Muscle layer of colon (tissue), 2 donors: ENCODE measurements around the gene DIS3L2.

Source experiments
- H3K27ac ChIP-seq: one replicate; pipeline ENCODE4 v1.7.0; 2013; ENCODE audit warnings: low read depth, mild to moderate bottlenecking, low read length, moderate library complexity
- H3K27me3 ChIP-seq, 2 donors: one replicate each; pipeline ENCODE4 v1.7.0; 2013; ENCODE audit warnings: low read length in 2 of 2, mild to moderate bottlenecking in 2 of 2; ENCODE audit not compliant: insufficient read depth in 2 of 2, control insufficient read depth in 1 of 2
- H3K36me3 ChIP-seq: one replicate; pipeline ENCODE4 v1.7.0; 2013; ENCODE audit warnings: mild to moderate bottlenecking, low read length; ENCODE audit not compliant: insufficient read depth
- H3K4me1 ChIP-seq: one replicate; pipeline ENCODE4 v1.7.0; 2013; ENCODE audit warnings: mild to moderate bottlenecking, low read length; ENCODE audit not compliant: insufficient read depth
- H3K4me3 ChIP-seq, 2 donors: one replicate each; pipeline ENCODE4 v1.7.0; 2013; ENCODE audit warnings: low read length in 2 of 2, low read depth in 1 of 2, mild to moderate bottlenecking in 1 of 2, moderate library complexity in 1 of 2
- H3K9ac ChIP-seq: one replicate; pipeline ENCODE4 v1.7.0; 2013; ENCODE audit warnings: low read length
- H3K9me3 ChIP-seq: one replicate; pipeline ENCODE4 v1.7.0; 2013; ENCODE audit warnings: mild to moderate bottlenecking, low read length
- donor health status: abdominal sarcoma.
- donor health status: Adenocarcinoma of cecum.

The DIS3L2 gene

GRCh38 chr2:232239951-232240681 lies 278.6 kb downstream of the DIS3L2 start:
- Histone ChIP-seq H3K27me3 (no peaks in the 10 kb centered on the region), H3K36me3 (peaks cover 14% of the 10 kb centered on the region), H3K9ac (no peak overlapping the region), H3K9me3 (no peaks in the 10 kb centered on the region), H3K27ac (no peak overlapping the region), H3K4me3 (no peak overlapping the region), H3K4me1 (peaks cover 11% of the 10 kb centered on the region)

- Histone ChIP-seq H3K9ac (no peak overlapping the region), H3K27me3 (no peaks in the 10 kb centered on the region), H3K36me3 (peaks cover 14% of the 10 kb centered on the region), H3K4me1 (peaks cover 5% of the 10 kb centered on the region), H3K27ac (no peak overlapping the region), H3K9me3 (no peaks in the 10 kb centered on the region), H3K4me3 (no peak overlapping the region)
Measured at GRCh38 chr2:232240906-232241305, 279.4 kb downstream of the DIS3L2 start.

- peaks cover 14% of the 10 kb centered on the region for H3K36me3 ChIP-seq
- no peak overlapping the region for H3K27ac ChIP-seq
- no peak overlapping the region for H3K9ac ChIP-seq
- H3K4me1 ChIP-seq, result no peaks in the 10 kb centered on the region
- no peak overlapping the region for H3K4me3 ChIP-seq
- no peaks in the 10 kb centered on the region for H3K9me3 ChIP-seq
- no peaks in the 10 kb centered on the region for H3K27me3 ChIP-seq
Measured at GRCh38 chr2:232242316-232242715, 280.8 kb downstream of the DIS3L2 start.

- H3K36me3 ChIP-seq, result peaks cover 5% of the 10 kb centered on the region
Measured at GRCh38 chr2:232245111-232245510, 283.6 kb downstream of the DIS3L2 start.

GRCh38 chr2:232246245-232246644 lies 284.7 kb downstream of the DIS3L2 start:
- H3K4me3 ChIP-seq, result no peak overlapping the region
- no peaks in the 10 kb centered on the region for H3K9me3 ChIP-seq
- H3K27ac ChIP-seq, result no peak overlapping the region
- no peaks in the 10 kb centered on the region for H3K36me3 ChIP-seq
- H3K4me1 ChIP-seq, result no peaks in the 10 kb centered on the region
- H3K27me3 ChIP-seq, result no peaks in the 10 kb centered on the region
- H3K9ac ChIP-seq, result no peak overlapping the region

More at GRCh38 chr2:232245111-232245510, 283.6 kb downstream of the DIS3L2 start:
- H3K27me3 ChIP-seq, result no peaks in the 10 kb centered on the region
- no peak overlapping the region for H3K4me3 ChIP-seq
- H3K4me1 ChIP-seq, result no peaks in the 10 kb centered on the region
- no peaks in the 10 kb centered on the region for H3K9me3 ChIP-seq
- no peak overlapping the region for H3K27ac ChIP-seq
- H3K9ac ChIP-seq, result no peak overlapping the region

- no peaks in the 10 kb centered on the region for H3K9me3 ChIP-seq
- no peak overlapping the region for H3K4me3 ChIP-seq
- H3K36me3 ChIP-seq, result no peaks in the 10 kb centered on the region
Measured at GRCh38 chr2:232249096-232249495, 287.6 kb downstream of the DIS3L2 start.

GRCh38 chr2:232250246-232251175 lies 289.0 kb downstream of the DIS3L2 start:
- Histone ChIP-seq H3K4me1 (no peaks in the 10 kb centered on the region), H3K9ac (no peak overlapping the region), H3K36me3 (no peaks in the 10 kb centered on the region), H3K4me3 (no peak overlapping the region), H3K9me3 (no peaks in the 10 kb centered on the region), H3K27ac (no peak overlapping the region), H3K27me3 (no peaks in the 10 kb centered on the region)

More at GRCh38 chr2:232249096-232249495, 287.6 kb downstream of the DIS3L2 start:
- no peaks in the 10 kb centered on the region for H3K27me3 ChIP-seq
- no peak overlapping the region for H3K9ac ChIP-seq
- H3K27ac ChIP-seq, result no peak overlapping the region
- no peaks in the 10 kb centered on the region for H3K4me1 ChIP-seq

GRCh38 chr2:232255033-232255432 lies 293.5 kb downstream of the DIS3L2 start:
- Histone ChIP-seq H3K9me3 (no peaks in the 10 kb centered on the region), H3K9ac (no peak overlapping the region), H3K27ac (no peak overlapping the region), H3K4me3 (no peak overlapping the region), H3K4me1 (no peaks in the 10 kb centered on the region), H3K27me3 (no peaks in the 10 kb centered on the region), H3K36me3 (peaks cover 5% of the 10 kb centered on the region)

GRCh38 chr2:232260075-232260474 lies 298.6 kb downstream of the DIS3L2 start:
- Histone ChIP-seq H3K36me3 (peaks cover 29% of the 10 kb centered on the region), H3K9ac (no peak overlapping the region), H3K4me3 (no peak overlapping the region), H3K27ac (no peak overlapping the region), H3K27me3 (no peaks in the 10 kb centered on the region), H3K4me1 (no peaks in the 10 kb centered on the region), H3K9me3 (no peaks in the 10 kb centered on the region)

GRCh38 chr2:232261776-232262175 lies 300.3 kb downstream of the DIS3L2 start:
- Histone ChIP-seq H3K4me1 (no peaks in the 10 kb centered on the region), H3K9me3 (no peaks in the 10 kb centered on the region), H3K27ac (no peak overlapping the region), H3K4me3 (no peak overlapping the region), H3K27me3 (no peaks in the 10 kb centered on the region), H3K9ac (no peak overlapping the region), H3K36me3 (peaks cover 34% of the 10 kb centered on the region)

GRCh38 chr2:232263295-232263694 lies 301.8 kb downstream of the DIS3L2 start:
- no peaks in the 10 kb centered on the region for H3K9me3 ChIP-seq
- H3K36me3 ChIP-seq, result peaks cover 34% of the 10 kb centered on the region
- H3K9ac ChIP-seq, result no peak overlapping the region
- H3K4me1 ChIP-seq, result no peaks in the 10 kb centered on the region
- no peaks in the 10 kb centered on the region for H3K27me3 ChIP-seq
- no peak overlapping the region for H3K4me3 ChIP-seq
- H3K27ac ChIP-seq, result no peak overlapping the region
